Measurements from ENCODE around the gene PARP15. TPM values are rescaled to one million over a fixed set of nuclear protein-coding genes. Genes with fewer than 3 reads are reported as not detected.

PARP15 gene
- total RNA-seq, 1 donor from 2014 or later: not detected

GRCh38 chr3:122662505-122662904, 85.1 kb downstream of the PARP15 start:
- intact Hi-C loops (cut with DNase I): no loop called here
- no peak overlapping the region for H3K27ac ChIP-seq
- H3K9me3 ChIP-seq: no peaks in the 10 kb centered on the region
- DNase-seq (ENCODE audit: low spot score in 2 of 2): no peak
- no peak for TF ChIP-seq CTCF (IDR thresholded peaks at IDR 0.05)
- H3K27me3 ChIP-seq: no peaks in the 10 kb centered on the region
- no peaks in the 10 kb centered on the region for H3K36me3 ChIP-seq
- H3K4me3 ChIP-seq: no peak overlapping the region
- no peaks in the 10 kb centered on the region for H3K4me1 ChIP-seq

GRCh38 chr3:122665226-122665786, 87.9 kb downstream of the PARP15 start:
- intact Hi-C loops (cut with DNase I): no loop called here
- no peaks in the 10 kb centered on the region for H3K9me3 ChIP-seq

GRCh38 chr3:122665881-122666280, 88.4 kb downstream of the PARP15 start:
- no peaks in the 10 kb centered on the region for H3K36me3 ChIP-seq
- no peak overlapping the region for H3K27ac ChIP-seq
- no peak for TF ChIP-seq CTCF (IDR thresholded peaks at IDR 0.05)
- H3K27me3 ChIP-seq: no peaks in the 10 kb centered on the region
- no peak overlapping the region for H3K4me3 ChIP-seq
- no peaks in the 10 kb centered on the region for H3K4me1 ChIP-seq
- no peak for DNase-seq (ENCODE audit: low spot score in 2 of 2)
- no peaks in the 10 kb centered on the region for H3K9me3 ChIP-seq
- intact Hi-C loops (cut with DNase I): no loop called here

More at GRCh38 chr3:122665226-122665786, 87.9 kb downstream of the PARP15 start:
- no peak for DNase-seq (ENCODE audit: low spot score in 2 of 2)
- Histone ChIP-seq H3K36me3 (no peaks in the 10 kb centered on the region), H3K27me3 (no peaks in the 10 kb centered on the region), H3K4me1 (no peaks in the 10 kb centered on the region), H3K27ac (no peak overlapping the region), H3K4me3 (no peak overlapping the region)
- no peak for TF ChIP-seq CTCF (IDR thresholded peaks at IDR 0.05)

- H3K36me3 ChIP-seq: no peaks in the 10 kb centered on the region
- no peak overlapping the region for H3K4me3 ChIP-seq
- H3K27ac ChIP-seq: no peak overlapping the region
- no peaks in the 10 kb centered on the region for H3K4me1 ChIP-seq
- no peaks in the 10 kb centered on the region for H3K27me3 ChIP-seq
- no peak for DNase-seq (ENCODE audit: low spot score in 2 of 2)
- H3K9me3 ChIP-seq: no peaks in the 10 kb centered on the region
- intact Hi-C loops (cut with DNase I): no loop called here
- no peak for TF ChIP-seq CTCF (IDR thresholded peaks at IDR 0.05)
These were observed 91.7 kb downstream of the PARP15 start for GRCh38 chr3:122668930-122669730.

- DNase-seq (ENCODE audit: low spot score in 2 of 2): no peak
- no peaks in the 10 kb centered on the region for H3K27me3 ChIP-seq
- intact Hi-C loops (cut with DNase I): no loop called here
- no peaks in the 10 kb centered on the region for H3K36me3 ChIP-seq
- no peaks in the 10 kb centered on the region for H3K9me3 ChIP-seq
- H3K4me3 ChIP-seq: no peak overlapping the region
- TF ChIP-seq CTCF (IDR thresholded peaks at IDR 0.05): no peak
- H3K4me1 ChIP-seq: no peaks in the 10 kb centered on the region
- H3K27ac ChIP-seq: no peak overlapping the region
These were observed 94.1 kb downstream of the PARP15 start for GRCh38 chr3:122671553-122671952.

Data from ascending aorta (tissue), 2 donors.